Hepatocyte (in vitro differentiated cells): ENCODE measurements around the gene ALCAM.

Experiments used
- EZH2 ChIP-seq: fragments of 200-600 bp; sonication (generic); IDR thresholded peaks from 2 replicates; pipeline ENCODE4 v1.6.1; 2016; ENCODE audit warnings: antibody characterized with exemption, mild to moderate bottlenecking, borderline replicate concordance
- TF ChIP-seq, protein P1 (sequence below): fragments of 200-600 bp; sonication (generic); IDR thresholded peaks from 2 replicates; pipeline ENCODE4 v1.5.1; 2016; ENCODE audit warnings: antibody characterized with exemption, mild to moderate bottlenecking; ENCODE audit not compliant: poor library complexity

DNA sequence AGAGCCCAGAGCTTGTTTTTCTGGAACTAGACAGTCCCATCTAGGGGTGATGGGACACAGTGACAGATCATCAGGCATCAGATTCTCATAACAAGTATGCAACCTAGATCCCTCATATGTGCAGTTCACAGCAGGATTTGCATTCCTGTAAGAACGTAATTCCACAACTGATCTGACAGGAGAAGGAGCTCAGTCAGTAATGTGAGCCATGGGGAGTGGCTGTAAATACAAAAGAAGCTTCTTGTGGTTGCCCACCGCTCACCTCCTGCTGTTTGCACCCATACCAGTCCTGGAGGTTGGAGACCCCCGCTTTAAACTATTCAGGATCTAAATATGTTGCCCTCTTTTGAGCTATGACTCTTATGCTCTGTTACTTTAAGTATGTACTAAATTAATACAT lies 167.3 kb downstream of the ALCAM start:
- TF ChIP-seq, protein P1, sequence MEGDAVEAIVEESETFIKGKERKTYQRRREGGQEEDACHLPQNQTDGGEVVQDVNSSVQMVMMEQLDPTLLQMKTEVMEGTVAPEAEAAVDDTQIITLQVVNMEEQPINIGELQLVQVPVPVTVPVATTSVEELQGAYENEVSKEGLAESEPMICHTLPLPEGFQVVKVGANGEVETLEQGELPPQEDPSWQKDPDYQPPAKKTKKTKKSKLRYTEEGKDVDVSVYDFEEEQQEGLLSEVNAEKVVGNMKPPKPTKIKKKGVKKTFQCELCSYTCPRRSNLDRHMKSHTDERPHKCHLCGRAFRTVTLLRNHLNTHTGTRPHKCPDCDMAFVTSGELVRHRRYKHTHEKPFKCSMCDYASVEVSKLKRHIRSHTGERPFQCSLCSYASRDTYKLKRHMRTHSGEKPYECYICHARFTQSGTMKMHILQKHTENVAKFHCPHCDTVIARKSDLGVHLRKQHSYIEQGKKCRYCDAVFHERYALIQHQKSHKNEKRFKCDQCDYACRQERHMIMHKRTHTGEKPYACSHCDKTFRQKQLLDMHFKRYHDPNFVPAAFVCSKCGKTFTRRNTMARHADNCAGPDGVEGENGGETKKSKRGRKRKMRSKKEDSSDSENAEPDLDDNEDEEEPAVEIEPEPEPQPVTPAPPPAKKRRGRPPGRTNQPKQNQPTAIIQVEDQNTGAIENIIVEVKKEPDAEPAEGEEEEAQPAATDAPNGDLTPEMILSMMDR, result no peak
- TF ChIP-seq EZH2, result no peak
